A673 (cell line): ENCODE data around the gene ME1. TPM values are rescaled to one million over a fixed set of nuclear protein-coding genes. Genes with fewer than 3 reads are reported as not detected.

Experiments
- BruUV-seq: library from RNA; stranded (reverse); fragments of 400-500 nt; replicated peaks from 2 replicates; lab custom pipeline; 2021; lab: Mats Ljungman, UMichigan
- CTCF ChIA-PET: fragments of 300-600 bp; sonication (Branson Sonifier 250); formaldehyde crosslinking; loops from one replicate; lab custom pipeline; 2022; ENCODE audit warnings: antibody characterized with exemption; lab: Charles Lee
- POLR2A ChIA-PET: fragments of 300-600 bp; sonication (Branson Sonifier 250); formaldehyde crosslinking; loops from one replicate; lab custom pipeline; 2022; ENCODE audit warnings: antibody characterized with exemption; ENCODE audit not compliant: low non-redundant PET; lab: Charles Lee
- DNase-seq: peaks from one replicate; pipeline ENCODE4 v3.0.0-alpha.2; 2015; ENCODE audit warnings: low spot score
- H3K27ac ChIP-seq: fragments of 200-600 bp; sonication (generic); 2 replicates; pipeline ENCODE4 v1.5.1; 2016; ENCODE audit warnings: mixed run types, low read depth, mild to moderate bottlenecking, mixed read lengths, antibody characterized with exemption, low read length; ENCODE audit not compliant: poor library complexity, severe bottlenecking
- H3K27me3 ChIP-seq: fragments of 200-600 bp; sonication (generic); replicated peaks from 2 replicates; pipeline ENCODE4 v1.6.1; 2017; ENCODE audit warnings: mixed run types, low read depth, mild to moderate bottlenecking, mixed read lengths, antibody characterized with exemption, low read length; ENCODE audit not compliant: insufficient read depth, poor library complexity
- H3K36me3 ChIP-seq: fragments of 200-600 bp; sonication (generic); 2 replicates; pipeline ENCODE4 v1.6.1; 2016; ENCODE audit warnings: mixed run types, mild to moderate bottlenecking, mixed read lengths, antibody characterized with exemption, low read length; ENCODE audit not compliant: insufficient read depth, poor library complexity, severe bottlenecking
- H3K4me1 ChIP-seq: fragments of 200-600 bp; sonication (generic); 2 replicates; pipeline ENCODE4 v1.6.1; 2017; ENCODE audit warnings: mixed run types, mild to moderate bottlenecking, mixed read lengths, antibody characterized with exemption, low read length; ENCODE audit not compliant: insufficient read depth, poor library complexity, severe bottlenecking
- H3K4me3 ChIP-seq: fragments of 200-600 bp; sonication (generic); 2 replicates; pipeline ENCODE4 v1.5.1; 2016; ENCODE audit warnings: low read depth, mixed run types, mild to moderate bottlenecking, mixed read lengths, low read length; ENCODE audit not compliant: poor library complexity, severe bottlenecking
- H3K9me3 ChIP-seq: fragments of 200-600 bp; sonication (generic); 2 replicates; pipeline ENCODE4 v1.6.1; 2016; ENCODE audit warnings: mixed run types, low read depth, mild to moderate bottlenecking, mixed read lengths, antibody characterized with exemption, low read length; ENCODE audit not compliant: poor library complexity, severe bottlenecking
- EZH2 ChIP-seq: fragments of 200-600 bp; sonication (generic); IDR thresholded peaks from 2 replicates; pipeline ENCODE4 v1.6.1; 2017; ENCODE audit warnings: borderline replicate concordance, low read depth, mild to moderate bottlenecking, mixed read lengths, antibody characterized with exemption, low read length; ENCODE audit not compliant: poor library complexity, severe bottlenecking
- intact Hi-C: fragments of 100-400 bp; cut with micrococcal nuclease; formaldehyde crosslinking; loops from one replicate; pipeline ENCODE4 v1.10.0; 2022; ENCODE audit not compliant: unreplicated experiment
- total RNA-seq: library from RNA; stranded (reverse); gene quantifications from 2 replicates; pipeline ENCODE4 v1.2.3, GENCODE V29; 2021
- TF ChIP-seq, protein P1 (sequence below): fragments of 300-800, 200-600 bp; sonication (generic); conservative IDR thresholded peaks from 2 replicates; pipeline ENCODE4 v1.5.1; 2017; ENCODE audit warnings: low read depth, mild to moderate bottlenecking, antibody characterized with exemption, low read length, moderate library complexity, mixed read lengths

The ME1 gene
- total RNA-seq, 1 experiment from 2014 or later = 78.8 TPM

DNA sequence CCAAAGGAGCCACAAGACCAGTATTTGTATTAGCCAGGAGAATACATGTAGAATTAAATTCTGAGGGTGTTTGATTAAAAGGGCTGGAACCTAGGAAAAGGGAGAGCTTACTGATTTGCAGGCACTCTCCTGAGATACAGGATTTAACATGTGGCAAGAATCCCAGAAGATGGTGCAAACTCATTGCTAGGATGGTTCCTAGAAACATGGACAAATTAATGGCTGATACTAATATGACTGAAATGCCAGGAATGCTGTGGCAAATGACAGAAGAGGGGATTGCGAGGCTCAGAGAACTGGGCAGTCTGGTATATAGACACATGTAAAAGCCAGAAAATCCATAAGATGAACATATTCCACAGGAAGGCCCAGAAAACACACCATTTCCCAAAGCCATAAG, 119.6 kb downstream of the ME1 start:
- Histone ChIP-seq H3K9me3 (no peaks in the 10 kb centered on the region), H3K27me3 (no peaks in the 10 kb centered on the region), H3K4me1 (no peaks in the 10 kb centered on the region), H3K36me3 (no peaks in the 10 kb centered on the region), H3K27ac (no peak overlapping the region), H3K4me3 (no peak overlapping the region)
- BruUV-seq = no TSS peak
- ChIA-PET POLR2A (no interaction called here), CTCF (no interaction called here)
- intact Hi-C loops = no loop called here
- DNase-seq = no peak
- no peak for TF ChIP-seq EZH2
- TF ChIP-seq, protein P1, sequence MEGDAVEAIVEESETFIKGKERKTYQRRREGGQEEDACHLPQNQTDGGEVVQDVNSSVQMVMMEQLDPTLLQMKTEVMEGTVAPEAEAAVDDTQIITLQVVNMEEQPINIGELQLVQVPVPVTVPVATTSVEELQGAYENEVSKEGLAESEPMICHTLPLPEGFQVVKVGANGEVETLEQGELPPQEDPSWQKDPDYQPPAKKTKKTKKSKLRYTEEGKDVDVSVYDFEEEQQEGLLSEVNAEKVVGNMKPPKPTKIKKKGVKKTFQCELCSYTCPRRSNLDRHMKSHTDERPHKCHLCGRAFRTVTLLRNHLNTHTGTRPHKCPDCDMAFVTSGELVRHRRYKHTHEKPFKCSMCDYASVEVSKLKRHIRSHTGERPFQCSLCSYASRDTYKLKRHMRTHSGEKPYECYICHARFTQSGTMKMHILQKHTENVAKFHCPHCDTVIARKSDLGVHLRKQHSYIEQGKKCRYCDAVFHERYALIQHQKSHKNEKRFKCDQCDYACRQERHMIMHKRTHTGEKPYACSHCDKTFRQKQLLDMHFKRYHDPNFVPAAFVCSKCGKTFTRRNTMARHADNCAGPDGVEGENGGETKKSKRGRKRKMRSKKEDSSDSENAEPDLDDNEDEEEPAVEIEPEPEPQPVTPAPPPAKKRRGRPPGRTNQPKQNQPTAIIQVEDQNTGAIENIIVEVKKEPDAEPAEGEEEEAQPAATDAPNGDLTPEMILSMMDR = no peak

DNA sequence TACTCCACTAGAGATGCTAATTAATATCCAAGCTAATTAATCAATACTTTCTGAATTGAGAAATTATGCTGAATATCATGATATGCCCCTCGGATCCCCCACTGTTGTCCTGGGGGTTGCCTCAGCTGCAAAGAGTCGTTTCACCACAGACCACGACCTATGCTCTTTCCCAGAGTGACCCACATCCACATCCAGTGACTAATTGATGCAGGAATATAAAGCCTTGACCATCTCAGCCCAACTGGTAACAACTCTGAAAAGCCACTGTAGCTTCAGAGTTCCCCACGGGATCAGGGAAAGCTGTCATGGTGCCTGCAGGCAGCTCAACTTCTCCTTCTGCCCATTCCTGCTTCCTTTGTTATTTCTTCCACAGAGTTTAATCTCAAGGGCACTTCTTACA, 120.8 kb downstream of the ME1 start:
- ChIA-PET CTCF (no interaction called here), POLR2A (no interaction called here)
- BruUV-seq = no TSS peak
- H3K4me1 ChIP-seq = no peaks in the 10 kb centered on the region
- no peak for DNase-seq
- no peak for TF ChIP-seq EZH2
- TF ChIP-seq, protein P1 = no peak
- no peaks in the 10 kb centered on the region for H3K27me3 ChIP-seq
- no peak overlapping the region for H3K4me3 ChIP-seq
- no peaks in the 10 kb centered on the region for H3K36me3 ChIP-seq
- H3K9me3 ChIP-seq = no peaks in the 10 kb centered on the region
- H3K27ac ChIP-seq = no peak overlapping the region
- intact Hi-C loops = no loop called here

DNA sequence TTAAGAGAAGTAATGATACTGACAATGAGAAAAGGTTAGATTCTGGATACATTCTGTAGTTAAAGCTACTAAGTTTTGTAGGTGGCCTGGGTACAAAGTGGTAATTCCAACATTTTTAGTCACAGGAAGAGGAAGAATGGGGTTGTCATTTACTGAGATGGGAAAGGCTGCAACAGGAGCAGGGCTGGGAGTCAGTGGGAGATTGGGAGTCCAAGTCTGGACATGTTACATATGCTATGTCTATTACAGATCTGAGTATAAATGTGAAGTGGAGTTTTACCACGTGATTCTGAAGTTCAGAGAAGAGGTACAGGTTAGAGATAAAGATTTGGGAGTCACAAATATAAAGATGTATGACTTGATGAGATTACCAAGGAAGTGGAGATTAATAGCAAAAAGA, 121.5 kb downstream of the ME1 start:
- no peak overlapping the region for H3K4me3 ChIP-seq
- TF ChIP-seq, protein P1 = no peak
- no peak for TF ChIP-seq EZH2
- H3K9me3 ChIP-seq = no peaks in the 10 kb centered on the region
- intact Hi-C loops = no loop called here
- no peaks in the 10 kb centered on the region for H3K27me3 ChIP-seq
- no TSS peak for BruUV-seq
- ChIA-PET CTCF (no interaction called here), POLR2A (no interaction called here)
- DNase-seq = no peak
- H3K4me1 ChIP-seq = no peaks in the 10 kb centered on the region
- no peaks in the 10 kb centered on the region for H3K36me3 ChIP-seq
- no peak overlapping the region for H3K27ac ChIP-seq
